Ishikawa (cell line): ENCODE data around the gene KCND3.

Source experiments
- CEBPB ChIP-seq: IDR thresholded peaks from 2 replicates; pipeline ENCODE4 v1.6.1; 2012
- CREB1 ChIP-seq: IDR thresholded peaks from 2 replicates; pipeline ENCODE4 v1.6.1; 2012; ENCODE audit warnings: low read depth
- EGR1 ChIP-seq: IDR thresholded peaks from 2 replicates; pipeline ENCODE4 v1.6.1; 2012
- EP300 ChIP-seq: IDR thresholded peaks from 2 replicates; pipeline ENCODE4 v1.6.1; 2012; ENCODE audit warnings: borderline replicate concordance
- FOXM1 ChIP-seq: IDR thresholded peaks from 2 replicates; pipeline ENCODE4 v1.6.1; 2012; ENCODE audit warnings: low read depth, borderline replicate concordance
- MAX ChIP-seq: IDR thresholded peaks from 2 replicates; pipeline ENCODE4 v1.6.1; 2012
- NFIC ChIP-seq: IDR thresholded peaks from 2 replicates; pipeline ENCODE4 v1.6.1; 2012
- RAD21 ChIP-seq: IDR thresholded peaks from 2 replicates; pipeline ENCODE4 v1.6.1; 2012; ENCODE audit warnings: low read depth
- REST ChIP-seq: IDR thresholded peaks from 2 replicates; pipeline ENCODE4 v1.6.1; 2012; ENCODE audit warnings: low read depth, mild to moderate bottlenecking
- TAF1 ChIP-seq: IDR thresholded peaks from 2 replicates; pipeline ENCODE4 v1.6.1; 2012; ENCODE audit warnings: low read depth, mild to moderate bottlenecking
- TCF12 ChIP-seq: IDR thresholded peaks from 2 replicates; pipeline ENCODE4 v1.6.1; 2012; ENCODE audit warnings: low read depth
- TEAD4 ChIP-seq: IDR thresholded peaks from 2 replicates; pipeline ENCODE4 v1.6.1; 2012
- YY1 ChIP-seq: IDR thresholded peaks from 2 replicates; pipeline ENCODE4 v1.6.1; 2012; ENCODE audit warnings: low read depth
- ZBTB7A ChIP-seq: IDR thresholded peaks from 2 replicates; pipeline ENCODE4 v1.6.1; 2012; ENCODE audit warnings: low read depth
- TF ChIP-seq, protein P1 (sequence below): IDR thresholded peaks from 2 replicates; pipeline ENCODE4 v1.6.1; 2012

KCND3 gene

GRCh38 chr1:112027696-112028095, 38.2 kb upstream of the KCND3 start:
- no peak for TF ChIP-seq FOXM1
- TF ChIP-seq TAF1, result no peak
- TF ChIP-seq TEAD4, result no peak
- no peak for TF ChIP-seq CREB1
- no peak for TF ChIP-seq CEBPB
- no peak for TF ChIP-seq NFIC
- no peak for TF ChIP-seq REST
- TF ChIP-seq RAD21, result no peak
- TF ChIP-seq YY1, result no peak
- TF ChIP-seq, protein P1, sequence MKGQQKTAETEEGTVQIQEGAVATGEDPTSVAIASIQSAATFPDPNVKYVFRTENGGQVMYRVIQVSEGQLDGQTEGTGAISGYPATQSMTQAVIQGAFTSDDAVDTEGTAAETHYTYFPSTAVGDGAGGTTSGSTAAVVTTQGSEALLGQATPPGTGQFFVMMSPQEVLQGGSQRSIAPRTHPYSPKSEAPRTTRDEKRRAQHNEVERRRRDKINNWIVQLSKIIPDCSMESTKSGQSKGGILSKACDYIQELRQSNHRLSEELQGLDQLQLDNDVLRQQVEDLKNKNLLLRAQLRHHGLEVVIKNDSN, result no peak
- no peak for TF ChIP-seq ZBTB7A
- no peak for TF ChIP-seq MAX
- no peak for TF ChIP-seq EP300
- no peak for TF ChIP-seq TCF12
- no peak for TF ChIP-seq EGR1

DNA sequence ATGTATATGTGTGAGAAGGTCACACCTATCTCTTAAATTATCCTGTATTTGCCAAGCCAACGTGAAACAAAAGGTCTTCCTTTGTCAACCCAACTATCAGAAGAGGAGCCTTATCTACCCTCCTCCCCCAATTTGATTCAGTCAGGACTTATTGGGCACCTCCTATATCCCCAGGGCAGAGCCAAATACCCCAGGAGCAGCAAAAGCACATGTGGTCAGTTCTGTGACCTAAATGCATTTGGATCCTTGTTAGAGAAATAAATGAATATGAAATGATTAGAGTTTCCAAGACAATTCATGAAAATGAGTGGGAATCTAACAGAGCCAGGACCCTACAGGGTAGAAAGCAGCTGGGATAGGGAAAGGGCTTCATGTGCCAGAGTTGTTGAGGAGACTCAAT, 37.0 kb upstream of the KCND3 start:
- TF ChIP-seq TEAD4 (no peak), NFIC (no peak), CEBPB (no peak), RAD21 (no peak), TAF1 (no peak), TCF12 (no peak), ZBTB7A (no peak), MAX (no peak), YY1 (no peak), FOXM1 (no peak), EGR1 (no peak), REST (no peak), CREB1 (no peak), EP300 (no peak)
- TF ChIP-seq, protein P1, result no peak

DNA sequence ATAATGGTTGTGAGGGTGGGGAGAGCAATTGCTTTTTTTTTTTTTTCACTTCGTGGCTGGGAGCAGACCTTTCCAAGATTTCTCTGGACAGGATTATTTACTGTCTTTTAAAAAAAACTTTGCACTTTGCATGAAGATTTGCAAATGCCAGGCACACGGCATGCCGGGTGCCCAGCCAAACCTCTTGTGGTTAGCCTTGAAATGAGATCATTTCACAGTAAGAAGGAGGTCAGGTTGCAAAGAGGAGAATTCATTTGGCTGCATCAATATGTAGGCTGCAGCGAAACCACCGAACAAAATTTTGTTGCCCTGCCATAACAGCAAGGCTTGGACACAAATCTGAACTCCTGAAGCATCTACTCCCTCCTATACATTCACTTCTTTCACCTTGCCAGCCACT, 36.5 kb upstream of the KCND3 start:
- TF ChIP-seq, protein P1, result no peak
- TF ChIP-seq TAF1 (no peak), ZBTB7A (no peak)

DNA sequence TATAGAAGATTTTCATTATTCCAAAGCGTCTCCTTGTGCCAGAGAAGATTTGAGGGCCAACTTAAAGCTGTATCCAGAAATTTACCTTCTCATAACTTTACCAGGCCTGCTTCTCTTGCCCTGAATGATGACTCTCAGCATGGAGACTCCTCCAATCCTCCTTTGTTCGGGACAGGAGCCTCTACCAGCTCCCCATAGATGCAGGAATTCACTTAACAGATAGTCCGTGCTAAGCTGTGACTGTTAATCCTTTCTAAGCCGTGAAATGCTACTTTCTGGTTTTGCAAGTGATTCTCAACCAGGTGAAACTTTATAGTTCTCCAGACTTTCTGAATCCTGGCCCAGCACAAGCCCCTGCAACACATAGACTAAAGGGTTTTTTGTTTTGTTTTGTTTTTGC, 31.8 kb upstream of the KCND3 start:
- no peak for TF ChIP-seq TAF1
- TF ChIP-seq NFIC, result no peak
- no peak for TF ChIP-seq TEAD4
- no peak for TF ChIP-seq EGR1

DNA sequence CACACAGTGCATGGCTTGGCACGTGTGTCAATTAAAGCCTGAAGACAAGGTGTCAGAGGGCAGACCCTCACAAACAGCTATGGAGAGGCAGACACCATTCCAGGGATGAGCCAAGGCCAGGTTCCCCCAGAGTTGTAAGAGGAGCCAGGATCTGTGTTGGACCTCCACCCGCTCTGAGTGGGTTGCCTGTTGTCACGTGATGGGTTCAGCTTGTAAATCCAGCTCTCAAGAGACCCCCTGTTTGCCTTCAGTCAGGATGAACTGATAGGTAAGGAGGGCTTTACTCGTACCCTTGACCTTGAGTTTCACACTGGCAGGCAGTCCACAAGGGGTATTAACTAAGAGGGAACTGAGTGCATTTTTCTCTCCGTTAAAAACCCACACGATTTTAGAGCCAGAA, 27.7 kb upstream of the KCND3 start:
- TF ChIP-seq CREB1 (no peak), ZBTB7A (no peak), REST (no peak), EGR1 (no peak), TAF1 (no peak)
